Measurements from ENCODE around the gene RAB7B. TPM values are rescaled to one million over a fixed set of nuclear protein-coding genes. Genes with fewer than 3 reads are reported as not detected.

Gene RAB7B
- total RNA-seq, 1 experiment from 2014 or later: 3.6 TPM

DNA sequence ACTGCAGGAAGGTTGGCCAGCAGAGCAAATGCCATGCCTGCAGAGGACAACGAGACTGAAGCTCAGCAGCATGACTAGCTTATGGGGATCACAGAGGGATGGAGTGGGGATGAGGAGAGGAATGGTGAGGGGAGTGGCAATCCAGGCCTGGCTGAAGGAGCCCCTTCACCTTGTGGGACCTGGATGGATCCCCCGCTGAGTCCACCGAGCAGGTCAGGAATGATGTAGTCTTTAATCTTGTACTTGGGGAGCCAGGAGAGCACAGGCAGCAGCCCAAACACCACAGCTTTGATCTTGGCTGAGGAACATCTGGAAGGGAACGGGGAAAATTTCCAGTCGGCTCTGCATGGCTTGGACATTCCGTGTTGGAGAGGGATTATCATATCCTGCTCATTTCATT lies 70.4 kb downstream of the RAB7B start:
- Mint-ChIP-seq H3K27me3 (ENCODE audit: insufficient read depth, unreplicated experiment) (peaks cover 52% of the 10 kb centered on the region), H3K4me1 (ENCODE audit: insufficient read depth, unreplicated experiment) (peaks cover 40% of the 10 kb centered on the region), H3K4me3 (ENCODE audit: unreplicated experiment) (no peak overlapping the region), H3K9me3 (ENCODE audit: unreplicated experiment) (no peaks in the 10 kb centered on the region), H3K36me3 (ENCODE audit: insufficient read depth, unreplicated experiment) (no peaks in the 10 kb centered on the region), H3K27ac (ENCODE audit: low read depth, unreplicated experiment) (no peak overlapping the region)
- no peak for DNase-seq (ENCODE audit: unreplicated experiment)
- no TSS peak for BruUV-seq (replicated peaks)
- TF ChIP-seq, protein P1, sequence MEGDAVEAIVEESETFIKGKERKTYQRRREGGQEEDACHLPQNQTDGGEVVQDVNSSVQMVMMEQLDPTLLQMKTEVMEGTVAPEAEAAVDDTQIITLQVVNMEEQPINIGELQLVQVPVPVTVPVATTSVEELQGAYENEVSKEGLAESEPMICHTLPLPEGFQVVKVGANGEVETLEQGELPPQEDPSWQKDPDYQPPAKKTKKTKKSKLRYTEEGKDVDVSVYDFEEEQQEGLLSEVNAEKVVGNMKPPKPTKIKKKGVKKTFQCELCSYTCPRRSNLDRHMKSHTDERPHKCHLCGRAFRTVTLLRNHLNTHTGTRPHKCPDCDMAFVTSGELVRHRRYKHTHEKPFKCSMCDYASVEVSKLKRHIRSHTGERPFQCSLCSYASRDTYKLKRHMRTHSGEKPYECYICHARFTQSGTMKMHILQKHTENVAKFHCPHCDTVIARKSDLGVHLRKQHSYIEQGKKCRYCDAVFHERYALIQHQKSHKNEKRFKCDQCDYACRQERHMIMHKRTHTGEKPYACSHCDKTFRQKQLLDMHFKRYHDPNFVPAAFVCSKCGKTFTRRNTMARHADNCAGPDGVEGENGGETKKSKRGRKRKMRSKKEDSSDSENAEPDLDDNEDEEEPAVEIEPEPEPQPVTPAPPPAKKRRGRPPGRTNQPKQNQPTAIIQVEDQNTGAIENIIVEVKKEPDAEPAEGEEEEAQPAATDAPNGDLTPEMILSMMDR (IDR thresholded peaks at IDR 0.05; ENCODE audit: unreplicated experiment): no peak
- POLR2A ChIA-PET: interaction anchor here (0.8 to 1.4 kb wide), 4 partner anchors 14 to 45 kb away, joined by 3 to 6 read pairs (median 4); no protein-coding TSS in a partner anchor
- CTCF ChIA-PET: interaction anchor here (0.7 to 5.4 kb wide), 8 partner anchors 9 to 274 kb away, joined by 5 to 38 read pairs (median 7); no protein-coding TSS in a partner anchor
- intact Hi-C loops (cut with micrococcal nuclease): no loop called here

DNA sequence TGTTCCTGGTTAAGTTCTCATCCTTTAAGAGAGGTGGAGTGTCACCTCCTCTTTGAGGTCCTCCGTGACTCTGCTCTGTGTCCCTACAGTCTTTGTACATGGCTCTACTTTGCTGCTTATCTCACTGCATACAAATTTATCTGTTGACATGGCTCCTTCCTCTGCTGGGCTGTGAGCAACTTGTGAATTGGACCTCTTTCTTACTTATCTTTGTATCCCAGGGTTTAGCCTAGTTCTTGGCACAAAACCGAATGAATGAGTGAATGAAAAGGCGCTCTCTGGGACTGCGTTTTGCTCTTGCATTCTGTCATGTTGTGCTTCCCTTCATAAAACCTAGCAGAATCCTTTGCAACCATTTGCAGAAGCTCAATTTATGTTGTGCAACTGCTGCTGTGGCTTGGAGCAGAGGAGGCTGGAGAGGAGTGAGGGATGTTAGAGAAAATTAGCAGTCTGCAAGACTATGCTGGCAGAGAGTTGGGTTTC lies 72.4 kb downstream of the RAB7B start:
- no peak overlapping the region for H3K27ac Mint-ChIP-seq (ENCODE audit: low read depth, unreplicated experiment)
- no peaks in the 10 kb centered on the region for H3K9me3 Mint-ChIP-seq (ENCODE audit: unreplicated experiment)
- no peak for DNase-seq (ENCODE audit: unreplicated experiment)
- intact Hi-C loops (cut with micrococcal nuclease): no loop called here
- H3K27me3 Mint-ChIP-seq (ENCODE audit: insufficient read depth, unreplicated experiment): peaks cover 34% of the 10 kb centered on the region
- H3K4me1 Mint-ChIP-seq (ENCODE audit: insufficient read depth, unreplicated experiment): peaks cover 31% of the 10 kb centered on the region
- CTCF ChIA-PET: interaction anchor here (0.7 to 21.0 kb wide), 3 partner anchors 12 to 145 kb away, joined by 3 to 911 read pairs (median 22); no protein-coding TSS in a partner anchor
- BruUV-seq (replicated peaks): no TSS peak
- POLR2A ChIA-PET: interaction anchor here (0.6 to 1.5 kb wide), 5 partner anchors 14 to 1090 kb away, joined by 3 to 7 read pairs (median 5); no protein-coding TSS in a partner anchor
- no peaks in the 10 kb centered on the region for H3K36me3 Mint-ChIP-seq (ENCODE audit: insufficient read depth, unreplicated experiment)
- TF ChIP-seq, protein P1 (IDR thresholded peaks at IDR 0.05; ENCODE audit: unreplicated experiment): no peak
- H3K4me3 Mint-ChIP-seq (ENCODE audit: unreplicated experiment): no peak overlapping the region

DNA sequence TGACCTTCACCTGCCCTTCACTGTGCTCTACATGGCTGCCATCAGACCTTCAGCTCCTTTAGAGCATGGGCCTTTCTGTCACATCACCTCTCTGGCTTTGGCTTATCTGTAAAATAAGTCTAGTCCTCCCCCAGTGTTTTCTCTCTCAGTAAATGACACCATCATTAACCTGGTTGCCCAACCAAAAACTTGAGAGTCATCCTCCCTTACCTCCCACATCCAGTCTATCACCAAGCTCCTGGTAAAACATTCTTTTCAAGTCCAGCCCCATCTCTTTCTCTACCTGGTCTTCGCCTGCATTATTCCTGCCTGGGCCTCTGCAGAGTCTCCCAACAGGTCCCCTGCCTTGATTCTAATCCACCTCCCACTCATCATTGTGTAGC lies 73.0 kb downstream of the RAB7B start:
- no peaks in the 10 kb centered on the region for H3K36me3 Mint-ChIP-seq (ENCODE audit: insufficient read depth, unreplicated experiment)
- TF ChIP-seq, protein P1 (IDR thresholded peaks at IDR 0.05; ENCODE audit: unreplicated experiment): no peak
- no peak for DNase-seq (ENCODE audit: unreplicated experiment)
- intact Hi-C loops (cut with micrococcal nuclease): no loop called here
- H3K4me3 Mint-ChIP-seq (ENCODE audit: unreplicated experiment): no peak overlapping the region
- CTCF ChIA-PET: interaction anchor here (2.9 to 21.0 kb wide), 2 partner anchors 12 to 51 kb away, joined by 22 to 911 read pairs; no protein-coding TSS in a partner anchor
- POLR2A ChIA-PET: interaction anchor here (0.7 to 1.5 kb wide), 5 partner anchors 20 to 1091 kb away, joined by 3 to 5 read pairs (median 3); no protein-coding TSS in a partner anchor
- H3K27ac Mint-ChIP-seq (ENCODE audit: low read depth, unreplicated experiment): no peak overlapping the region
- H3K4me1 Mint-ChIP-seq (ENCODE audit: insufficient read depth, unreplicated experiment): peaks cover 34% of the 10 kb centered on the region
- peaks cover 34% of the 10 kb centered on the region for H3K27me3 Mint-ChIP-seq (ENCODE audit: insufficient read depth, unreplicated experiment)
- no TSS peak for BruUV-seq (replicated peaks)
- no peaks in the 10 kb centered on the region for H3K9me3 Mint-ChIP-seq (ENCODE audit: unreplicated experiment)

DNA sequence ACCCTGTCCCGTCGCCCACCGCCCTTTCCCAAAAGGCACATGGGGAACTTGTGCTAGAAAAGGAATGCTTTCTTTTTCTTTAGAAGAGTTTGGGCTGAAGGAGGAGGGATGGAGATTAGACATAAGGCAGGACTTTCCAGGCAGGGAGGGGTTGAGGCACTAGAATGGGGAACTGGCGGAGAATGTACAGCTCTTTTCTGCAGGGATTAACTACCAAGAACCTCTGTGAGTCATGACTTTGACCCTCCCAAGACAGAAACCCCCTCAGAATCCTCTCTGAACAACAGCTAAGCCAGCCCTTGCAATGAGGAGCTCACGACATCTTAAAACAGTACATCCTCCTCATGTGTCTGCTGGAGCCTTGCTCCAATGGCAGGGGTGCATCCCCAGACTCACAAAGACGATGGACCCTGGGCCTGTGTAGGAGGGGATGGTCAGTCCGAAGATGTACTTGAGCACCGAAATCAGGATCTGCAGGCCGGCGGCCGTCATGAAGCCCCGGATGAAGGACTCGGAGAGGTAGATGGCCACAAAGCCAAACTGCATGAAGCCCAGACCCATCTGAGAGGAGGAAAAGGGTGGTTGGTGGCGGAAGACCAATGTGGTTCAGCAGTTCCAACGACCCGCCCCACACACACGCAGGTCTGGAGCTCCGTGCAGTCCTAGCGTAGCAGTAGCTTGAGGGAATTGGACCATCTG lies 73.5 kb downstream of the RAB7B start:
- intact Hi-C loops (cut with micrococcal nuclease): no loop called here
- ChIA-PET POLR2A (interaction anchor here (1.0 to 1.5 kb wide), 5 partner anchors 15 to 53 kb away, joined by 3 to 6 read pairs (median 5); no protein-coding TSS in a partner anchor), CTCF (interaction anchor here (0.7 to 21.0 kb wide), 3 partner anchors 11 to 52 kb away, joined by 3 to 911 read pairs (median 22); no protein-coding TSS in a partner anchor)
- Mint-ChIP-seq H3K9me3 (ENCODE audit: unreplicated experiment) (no peaks in the 10 kb centered on the region), H3K4me3 (ENCODE audit: unreplicated experiment) (no peak overlapping the region), H3K4me1 (ENCODE audit: insufficient read depth, unreplicated experiment) (peaks cover 34% of the 10 kb centered on the region), H3K27ac (ENCODE audit: low read depth, unreplicated experiment) (no peak overlapping the region), H3K27me3 (ENCODE audit: insufficient read depth, unreplicated experiment) (peaks cover 34% of the 10 kb centered on the region), H3K36me3 (ENCODE audit: insufficient read depth, unreplicated experiment) (no peaks in the 10 kb centered on the region)
- BruUV-seq (replicated peaks): no TSS peak
- TF ChIP-seq, protein P1 (IDR thresholded peaks at IDR 0.05; ENCODE audit: unreplicated experiment): no peak
- DNase-seq (ENCODE audit: unreplicated experiment): no peak
